LNCaP clone FGC (cell line): Measurements from ENCODE around the gene PRKD2.

Source experiments
- DNase-seq: peaks from one replicate; pipeline ENCODE4 v3.0.0-alpha.2; 2011; ENCODE audit warnings: low read depth
- H3K4me3 ChIP-seq: 2 replicates; pipeline ENCODE4 v1.5.1; 2011; ENCODE audit warnings: mild to moderate bottlenecking, low read depth, low read length, control low read depth
- CTCF ChIP-seq: IDR thresholded peaks from 2 replicates; pipeline ENCODE4 v1.5.1; 2012; ENCODE audit warnings: mild to moderate bottlenecking; ENCODE audit not compliant: control insufficient read depth, insufficient read depth; ENCODE audit errors: extremely low read depth

The PRKD2 gene

GRCh38 chr19:46746281-46747057, 29.6 kb upstream of the PRKD2 start, which contains the start of gene STRN4:
Gene STRN4, minus strand, starts transcription at chr19:46746450. Its CDS starts 20 bp downstream, at chr19:46746430.
- no peak for TF ChIP-seq CTCF
- H3K4me3 ChIP-seq: peak within 1 kb of the TSS; percentile 81
- no peak for DNase-seq

GRCh38 chr19:46745521-46746280, 28.8 kb upstream of the PRKD2 start, which contains the start of gene FKRP:
Gene FKRP, plus strand, starts transcription at chr19:46746057. Its CDS starts 9,394 bp downstream, at chr19:46755451.
- no peak for TF ChIP-seq CTCF
- peak within 1 kb of the TSS; percentile 81 for H3K4me3 ChIP-seq
- DNase-seq: no peak

GRCh38 chr19:46745030-46745429, 28.1 kb upstream of the PRKD2 start:
- DNase-seq: no peak
- no peak for TF ChIP-seq CTCF
- peak overlapping the region; percentile 81 for H3K4me3 ChIP-seq

- no peak for DNase-seq
- H3K4me3 ChIP-seq: peak overlapping the region; percentile 81
- no peak for TF ChIP-seq CTCF
Measured at GRCh38 chr19:46744005-46744691, 27.2 kb upstream of the PRKD2 start.

- no peak for TF ChIP-seq CTCF
- no peak for DNase-seq
- H3K4me3 ChIP-seq: no peak overlapping the region
Measured at GRCh38 chr19:46742926-46743480, 26.1 kb upstream of the PRKD2 start.

- no peak for DNase-seq
- no peak overlapping the region for H3K4me3 ChIP-seq
- no peak for TF ChIP-seq CTCF
Measured at GRCh38 chr19:46741447-46741846, 24.5 kb upstream of the PRKD2 start.
